ENCODE results near the gene SMIM26.
"Not testable (repeated sequence)": the region's sequence is repeated elsewhere in the genome, so short reads cannot be mapped to it uniquely, and the experiment has no call there.

The SMIM26 gene

GRCh38 chr20:18566892-18567738, at the start of gene SMIM26:
Gene SMIM26, plus strand, starts transcription at chr20:18567432. Its CDS starts 47 bp downstream, at chr20:18567479.
- peak; percentile 83 to 97 (median 92) for DNase-seq
- intact Hi-C loops (cut with DNase I): loop anchor here (5.0 kb wide), 1 partner anchor 60 kb away; the partner anchor contains the start of gene SEC23B

GRCh38 chr20:18522066-18522465, 45.2 kb upstream of the SMIM26 start:
- DNase-seq; intact Hi-C loops (cut with DNase I): not testable (repeated sequence)

GRCh38 chr20:18523066-18523465, 44.2 kb upstream of the SMIM26 start:
- intact Hi-C loops (cut with DNase I): no loop called here
- no peak for DNase-seq

GRCh38 chr20:18524646-18525045, 42.6 kb upstream of the SMIM26 start:
- intact Hi-C loops (cut with DNase I): no loop called here
- DNase-seq: no peak

GRCh38 chr20:18526761-18527160, 40.5 kb upstream of the SMIM26 start:
- intact Hi-C loops (cut with DNase I); DNase-seq: not testable (repeated sequence)

- DNase-seq: no peak
- intact Hi-C loops (cut with DNase I): no loop called here
These were observed 39.9 kb upstream of the SMIM26 start for GRCh38 chr20:18527339-18527738.

GRCh38 chr20:18527836-18528235, 39.4 kb upstream of the SMIM26 start:
- no peak for DNase-seq
- intact Hi-C loops (cut with DNase I): no loop called here

GRCh38 chr20:18529041-18529440, 38.2 kb upstream of the SMIM26 start:
- no peak for DNase-seq
- intact Hi-C loops (cut with DNase I): no loop called here

- intact Hi-C loops (cut with DNase I): no loop called here
These were observed 34.6 kb upstream of the SMIM26 start for GRCh38 chr20:18532626-18533025.

GRCh38 chr20:18533491-18533890, 33.7 kb upstream of the SMIM26 start:
- intact Hi-C loops (cut with DNase I): no loop called here
- no peak for DNase-seq

More at GRCh38 chr20:18532626-18533025, 34.6 kb upstream of the SMIM26 start:
- DNase-seq: no peak

GRCh38 chr20:18533978-18534644, 33.1 kb upstream of the SMIM26 start:
- intact Hi-C loops (cut with DNase I): no loop called here
- no peak for DNase-seq

- no peak for DNase-seq
- intact Hi-C loops (cut with DNase I): no loop called here
These were observed 29.6 kb upstream of the SMIM26 start for GRCh38 chr20:18537651-18538050.

GRCh38 chr20:18541741-18542140, 25.5 kb upstream of the SMIM26 start:
- no peak for DNase-seq
- intact Hi-C loops (cut with DNase I): no loop called here

GRCh38 chr20:18543216-18543615, 24.0 kb upstream of the SMIM26 start:
- intact Hi-C loops (cut with DNase I): no loop called here
- DNase-seq: no peak

GRCh38 chr20:18543932-18544331, 23.3 kb upstream of the SMIM26 start:
- DNase-seq: peak in 3 of 42 donors; percentile 8 to 68 (median 31)
- intact Hi-C loops (cut with DNase I): no loop called here

GRCh38 chr20:18545566-18545965, 21.7 kb upstream of the SMIM26 start:
- DNase-seq: no peak
- intact Hi-C loops (cut with DNase I): no loop called here

- DNase-seq: no peak
- intact Hi-C loops (cut with DNase I): no loop called here
These were observed 18.8 kb upstream of the SMIM26 start for GRCh38 chr20:18548465-18548864.

- DNase-seq: peak in 24 of 42 donors; percentile 6 to 62 (median 29)
- intact Hi-C loops (cut with DNase I): no loop called here
These were observed 13.5 kb upstream of the SMIM26 start for GRCh38 chr20:18553746-18554145.

- intact Hi-C loops (cut with DNase I): loop anchor here (5.0 kb wide), 1 partner anchor 60 kb away; the partner anchor contains the start of gene SEC23B
- no peak for DNase-seq
These were observed 483 bp downstream of the SMIM26 start for GRCh38 chr20:18567739-18568091.

GRCh38 chr20:18571009-18571408, 3.8 kb downstream of the SMIM26 start:
- intact Hi-C loops (cut with DNase I): loop anchor here (10.0 kb wide), 1 partner anchor 106 kb away; the partner anchor contains the start of genes DZANK1 and POLR3F
- DNase-seq: no peak

All from head of caudate nucleus (tissue), 42 donors.